ENCODE measurements around the gene ANXA9. TPM values are rescaled to one million over a fixed set of nuclear protein-coding genes. Genes with fewer than 3 reads are reported as not detected.

ANXA9 gene
- total RNA-seq (2014; rRNA removed; shearing (Covaris generic); ENCODE audit: low replicate concordance), result 1.2 and 1.3 TPM in 2 replicates

- no peak for DNase-seq (ENCODE audit: low read depth)
- in situ Hi-C loops (cut with HindIII; ENCODE audit: low pct_unique_long_range_greater_than_20kb, low sequenced_read_pairs), result no loop called here
Observed at GRCh38 chr1:150981805-150982712, at the start of gene ANXA9. Gene ANXA9 (plus strand): TSS chr1:150982292. CDS start chr1:150983106, 814 bp downstream.

GRCh38 chr1:150944856-150945255 lies 37.2 kb upstream of the ANXA9 start:
- no peak for DNase-seq (ENCODE audit: low read depth)
- in situ Hi-C loops (cut with HindIII; ENCODE audit: low pct_unique_long_range_greater_than_20kb, low sequenced_read_pairs), result no loop called here

GRCh38 chr1:150954708-150955107 lies 27.4 kb upstream of the ANXA9 start:
- in situ Hi-C loops (cut with HindIII; ENCODE audit: low pct_unique_long_range_greater_than_20kb, low sequenced_read_pairs), result no loop called here
- DNase-seq (ENCODE audit: low read depth), result no peak

GRCh38 chr1:150955280-150955679 lies 26.8 kb upstream of the ANXA9 start:
- in situ Hi-C loops (cut with HindIII; ENCODE audit: low pct_unique_long_range_greater_than_20kb, low sequenced_read_pairs), result no loop called here
- DNase-seq (ENCODE audit: low read depth), result no peak

- in situ Hi-C loops (cut with HindIII; ENCODE audit: low pct_unique_long_range_greater_than_20kb, low sequenced_read_pairs), result no loop called here
- DNase-seq (ENCODE audit: low read depth), result no peak
Observed at GRCh38 chr1:150957666-150958065, 24.4 kb upstream of the ANXA9 start.

GRCh38 chr1:150960646-150961045 lies 21.4 kb upstream of the ANXA9 start:
- DNase-seq (ENCODE audit: low read depth), result no peak
- in situ Hi-C loops (cut with HindIII; ENCODE audit: low pct_unique_long_range_greater_than_20kb, low sequenced_read_pairs), result no loop called here

GRCh38 chr1:150961756-150962155 lies 20.3 kb upstream of the ANXA9 start:
- in situ Hi-C loops (cut with HindIII; ENCODE audit: low pct_unique_long_range_greater_than_20kb, low sequenced_read_pairs), result no loop called here
- no peak for DNase-seq (ENCODE audit: low read depth)

- in situ Hi-C loops (cut with HindIII; ENCODE audit: low pct_unique_long_range_greater_than_20kb, low sequenced_read_pairs), result no loop called here
- DNase-seq (ENCODE audit: low read depth), result no peak
Observed at GRCh38 chr1:150963321-150964163, 18.6 kb upstream of the ANXA9 start.

GRCh38 chr1:150964164-150964489 lies 18.0 kb upstream of the ANXA9 start:
- in situ Hi-C loops (cut with HindIII; ENCODE audit: low pct_unique_long_range_greater_than_20kb, low sequenced_read_pairs), result no loop called here
- no peak for DNase-seq (ENCODE audit: low read depth)

GRCh38 chr1:150965605-150966004 lies 16.5 kb upstream of the ANXA9 start:
- in situ Hi-C loops (cut with HindIII; ENCODE audit: low pct_unique_long_range_greater_than_20kb, low sequenced_read_pairs), result no loop called here

GRCh38 chr1:150966011-150966410 lies 16.1 kb upstream of the ANXA9 start:
- in situ Hi-C loops (cut with HindIII; ENCODE audit: low pct_unique_long_range_greater_than_20kb, low sequenced_read_pairs), result no loop called here
- DNase-seq (ENCODE audit: low read depth), result no peak

More at GRCh38 chr1:150965605-150966004, 16.5 kb upstream of the ANXA9 start:
- DNase-seq (ENCODE audit: low read depth), result no peak

- in situ Hi-C loops (cut with HindIII; ENCODE audit: low pct_unique_long_range_greater_than_20kb, low sequenced_read_pairs), result no loop called here
Observed at GRCh38 chr1:150967936-150968335, 14.2 kb upstream of the ANXA9 start.

GRCh38 chr1:150968491-150968890 lies 13.6 kb upstream of the ANXA9 start:
- no peak for DNase-seq (ENCODE audit: low read depth)
- in situ Hi-C loops (cut with HindIII; ENCODE audit: low pct_unique_long_range_greater_than_20kb, low sequenced_read_pairs), result no loop called here

More at GRCh38 chr1:150967936-150968335, 14.2 kb upstream of the ANXA9 start:
- DNase-seq (ENCODE audit: low read depth), result no peak

- DNase-seq (ENCODE audit: low read depth), result no peak
- in situ Hi-C loops (cut with HindIII; ENCODE audit: low pct_unique_long_range_greater_than_20kb, low sequenced_read_pairs), result no loop called here
Observed at GRCh38 chr1:150969626-150970025, 12.5 kb upstream of the ANXA9 start.

- DNase-seq (ENCODE audit: low read depth), result peak; percentile 23
- in situ Hi-C loops (cut with HindIII; ENCODE audit: low pct_unique_long_range_greater_than_20kb, low sequenced_read_pairs), result no loop called here
Observed at GRCh38 chr1:150970808-150971582, 11.1 kb upstream of the ANXA9 start.

- DNase-seq (ENCODE audit: low read depth), result no peak
- in situ Hi-C loops (cut with HindIII; ENCODE audit: low pct_unique_long_range_greater_than_20kb, low sequenced_read_pairs), result no loop called here
Observed at GRCh38 chr1:150971583-150972416, 10.3 kb upstream of the ANXA9 start.

GRCh38 chr1:150972417-150972940 lies 9.6 kb upstream of the ANXA9 start:
- in situ Hi-C loops (cut with HindIII; ENCODE audit: low pct_unique_long_range_greater_than_20kb, low sequenced_read_pairs), result no loop called here
- DNase-seq (ENCODE audit: low read depth), result no peak

Data from Caki2 (cell line).